ENCODE data around the gene SERPINH1.

The SERPINH1 gene

GRCh38 chr11:75596914-75597313, 34.9 kb downstream of the SERPINH1 start:
- DNase-seq (ENCODE audit: low spot score) = no peak

DNA sequence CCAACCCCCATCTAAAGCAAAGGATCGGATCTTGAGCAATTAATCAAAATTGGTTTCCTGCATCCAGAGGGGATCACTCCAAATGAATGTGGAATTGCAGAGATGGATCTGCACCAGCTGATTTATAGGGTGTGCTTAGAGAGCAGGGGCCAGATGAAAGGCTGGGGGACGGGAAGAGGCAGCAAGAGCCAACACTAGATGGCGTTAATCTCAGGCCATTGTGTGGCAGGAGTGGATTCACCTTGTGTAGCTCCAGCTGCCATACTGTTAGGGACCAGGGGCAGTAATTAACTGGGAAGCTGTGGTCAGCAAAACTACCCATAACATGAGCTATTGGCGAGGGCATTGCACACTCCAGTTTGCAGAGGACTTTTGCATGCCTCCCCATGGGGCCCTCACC, 35.6 kb downstream of the SERPINH1 start:
- DNase-seq (ENCODE audit: low spot score) = peak; percentile 38

GRCh38 chr11:75598264-75598663, 36.2 kb downstream of the SERPINH1 start:
- no peak for DNase-seq (ENCODE audit: low spot score)

- DNase-seq (ENCODE audit: low spot score) = no peak
Measured at GRCh38 chr11:75598900-75599299, 36.8 kb downstream of the SERPINH1 start.

DNA sequence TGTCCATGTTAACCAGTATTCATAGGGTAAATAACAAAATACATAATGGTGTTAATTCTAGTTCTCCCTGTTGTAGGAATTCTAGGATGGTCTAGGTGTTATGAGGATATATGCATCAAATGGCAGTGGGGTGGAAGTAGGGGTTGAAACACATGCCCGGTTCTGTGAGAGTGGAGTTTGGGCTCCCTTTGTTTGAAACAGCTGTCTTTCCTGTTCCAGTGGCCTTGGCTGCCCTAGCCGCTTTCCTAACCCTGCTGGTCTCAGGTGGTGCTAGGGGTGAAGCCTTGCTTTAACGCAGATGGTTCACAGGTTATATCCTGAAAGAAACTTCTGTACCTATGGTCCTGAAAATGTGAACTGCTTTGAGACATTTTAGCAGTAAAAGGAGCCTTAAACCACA, 38.3 kb downstream of the SERPINH1 start:
- no peak for DNase-seq (ENCODE audit: low spot score)

DNA sequence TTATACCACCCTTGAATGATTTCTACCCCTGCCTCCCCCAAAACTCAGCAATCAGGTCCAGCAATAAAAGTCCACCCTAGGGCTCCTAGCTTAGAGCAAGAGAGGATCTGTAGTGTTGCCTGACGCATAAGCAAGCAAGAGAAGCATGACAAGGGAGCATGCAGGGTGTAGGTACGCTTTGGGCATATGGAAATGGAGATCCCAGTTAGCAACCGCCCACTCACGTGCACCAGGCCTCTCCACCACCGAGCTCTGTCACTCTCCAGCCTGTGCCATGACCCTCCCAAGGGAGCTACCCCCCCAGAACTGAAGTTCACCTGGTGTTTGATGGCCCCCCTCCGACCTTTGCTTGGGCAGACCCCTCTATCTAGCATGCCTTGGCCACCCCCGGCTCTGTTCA, 39.4 kb downstream of the SERPINH1 start:
- DNase-seq (ENCODE audit: low spot score) = no peak

DNA sequence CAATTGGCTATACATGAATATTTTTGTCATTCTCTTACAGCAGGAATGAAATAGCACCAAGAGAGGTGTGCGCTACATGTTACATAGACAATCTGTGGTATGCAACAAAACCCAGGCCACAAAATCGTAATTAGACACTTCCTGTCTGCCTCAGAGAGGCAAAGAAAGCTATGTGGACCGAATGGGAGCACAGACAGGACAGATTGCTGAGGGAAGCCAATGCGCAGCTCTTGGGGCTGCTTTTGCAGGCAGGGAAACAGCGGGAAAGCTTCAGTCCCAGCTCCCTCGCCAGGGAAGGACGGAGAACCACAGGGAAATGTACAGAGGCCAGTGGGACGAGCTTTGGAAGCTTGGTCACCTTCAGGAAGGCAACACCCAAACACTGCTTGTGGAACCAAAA, 40.9 kb downstream of the SERPINH1 start:
- DNase-seq (ENCODE audit: low spot score) = no peak

DNA sequence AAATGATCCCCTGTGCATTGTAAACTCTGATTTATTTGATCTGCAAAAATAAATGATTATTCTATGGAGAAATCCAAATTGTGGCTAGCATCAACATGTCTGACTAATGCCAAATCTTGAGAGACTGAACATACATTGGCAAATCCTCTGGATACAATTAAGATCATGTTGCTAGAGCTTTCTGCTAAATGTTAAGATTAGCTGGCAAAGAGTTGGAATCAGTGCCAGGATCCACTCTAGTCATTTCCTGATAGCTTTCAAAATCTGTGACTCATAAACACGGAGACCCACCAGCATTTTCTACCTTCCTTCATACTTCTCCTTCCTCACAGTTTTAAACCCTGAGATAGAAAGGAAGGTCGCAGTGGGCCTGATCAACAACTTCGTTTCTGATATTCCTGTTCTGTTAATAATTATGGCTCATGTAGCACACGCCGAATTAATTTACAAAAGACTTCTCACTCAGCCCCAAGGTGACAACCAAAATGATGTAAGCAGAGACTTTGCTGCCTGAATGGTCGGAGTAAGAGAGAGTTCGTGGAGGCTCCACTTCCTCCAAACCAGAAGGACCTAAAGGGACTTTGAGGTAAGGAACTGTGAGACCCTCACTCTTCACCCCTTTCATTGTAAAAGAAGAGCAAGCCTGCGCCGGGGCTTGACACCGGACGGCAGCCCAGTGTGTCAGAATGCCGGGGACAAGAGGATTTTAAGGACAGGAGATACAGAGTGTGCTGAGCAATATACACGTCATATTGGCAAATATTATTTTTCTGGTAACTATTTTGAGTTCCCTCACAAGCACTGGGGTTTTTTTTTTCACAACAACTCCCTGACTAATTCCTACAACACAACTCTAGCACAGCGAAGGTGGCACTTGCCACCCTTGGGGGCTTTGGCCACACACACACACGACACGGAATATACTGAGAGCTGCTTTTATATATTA, 42.0 kb downstream of the SERPINH1 start:
- DNase-seq (ENCODE audit: low spot score) = peak; percentile 61

DNA sequence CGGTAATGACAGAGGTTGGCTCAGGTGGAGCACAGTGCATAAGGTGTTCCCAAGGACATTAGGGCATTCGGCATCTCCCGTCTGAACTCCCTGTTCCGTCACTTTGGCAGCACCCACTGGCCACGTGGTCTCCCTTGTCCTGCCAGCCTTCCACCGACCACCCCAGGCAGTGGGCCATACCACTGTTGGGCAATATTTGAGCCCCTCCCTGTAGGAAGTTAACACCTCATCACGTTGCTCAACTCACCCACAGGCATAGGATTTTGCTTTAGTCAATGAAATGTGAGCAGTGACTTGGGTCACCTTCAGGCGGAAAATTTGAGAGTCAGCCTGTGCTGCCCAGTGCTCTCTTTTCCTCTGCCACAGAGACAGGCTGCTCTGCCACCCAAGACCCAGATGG, 44.0 kb downstream of the SERPINH1 start:
- DNase-seq (ENCODE audit: low spot score) = no peak

DNA sequence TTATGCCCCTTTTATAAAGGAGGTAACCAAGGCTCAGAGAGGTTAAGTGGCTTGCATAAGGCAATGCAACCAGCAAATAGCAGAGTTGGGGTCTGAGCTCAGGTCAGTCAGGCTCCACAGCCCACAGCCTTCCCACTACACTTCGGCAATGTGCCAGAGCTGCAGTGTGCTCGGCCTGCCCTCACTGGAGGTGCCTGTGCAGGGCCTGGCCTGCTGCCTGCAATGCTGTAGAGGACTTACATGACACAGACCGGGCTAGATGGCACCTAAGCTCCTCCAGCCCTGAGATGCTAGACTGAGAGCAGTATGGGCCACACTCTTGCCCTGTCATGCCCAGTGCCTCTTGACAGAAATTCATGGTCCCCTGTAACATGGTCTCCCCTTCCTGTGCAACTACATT, 49.8 kb downstream of the SERPINH1 start:
- no peak for DNase-seq (ENCODE audit: low spot score)

DNA sequence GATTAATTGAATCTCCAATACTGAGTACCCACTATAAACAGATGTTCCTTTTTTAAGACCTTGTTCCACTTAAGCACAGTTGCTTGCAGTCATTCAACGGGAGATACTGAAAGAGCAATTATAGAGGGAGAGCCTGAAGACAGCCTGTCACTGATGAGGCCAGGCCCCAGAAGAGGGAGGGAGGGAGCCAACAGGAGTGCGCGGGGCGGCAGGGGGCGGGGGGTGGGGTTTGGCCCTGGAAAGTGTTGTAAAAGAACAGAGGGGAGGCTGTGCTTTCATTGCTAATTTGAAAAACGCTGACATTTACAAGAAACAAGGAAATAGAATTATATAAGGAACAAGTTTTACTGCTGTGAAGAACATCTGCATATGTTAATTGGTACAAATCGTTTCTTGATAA, 53.7 kb downstream of the SERPINH1 start:
- no peak for DNase-seq (ENCODE audit: low spot score)

DNA sequence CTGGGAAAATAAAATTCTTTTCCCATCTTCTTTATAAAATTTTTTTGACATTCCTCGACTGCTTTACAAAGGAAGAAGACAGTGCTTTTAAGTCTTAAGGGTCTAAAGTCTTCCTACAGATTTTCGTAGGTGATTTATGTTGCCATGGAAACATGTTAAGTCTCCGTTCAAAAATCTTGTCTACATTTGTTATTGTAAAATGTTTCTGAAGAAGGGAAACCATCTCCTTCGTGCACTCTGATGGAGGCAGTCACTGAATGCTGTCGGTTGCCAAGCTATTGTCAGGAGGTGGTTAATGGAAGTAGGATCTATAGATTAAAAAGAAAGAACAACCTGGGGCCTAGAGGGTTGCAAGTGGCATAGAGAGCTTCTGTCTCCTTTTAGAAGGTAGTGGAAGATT, 54.2 kb downstream of the SERPINH1 start:
- DNase-seq (ENCODE audit: low spot score) = no peak

Data from kidney tubule cell (primary cell).